AG10803 (cell line): ENCODE measurements around the gene OPHN1.

Source experiments
- DNase-seq: peaks from one replicate; pipeline ENCODE4 v3.0.0; 2010; ENCODE audit warnings: low read depth
- H3K4me3 ChIP-seq: 2 replicates; pipeline ENCODE4 v1.5.1; 2011; ENCODE audit warnings: mild to moderate bottlenecking, low read length, control low read depth
- TF ChIP-seq, protein P1 (sequence below): conservative IDR thresholded peaks from 2 replicates; pipeline ENCODE4 v1.5.1; 2011; ENCODE audit warnings: mild to moderate bottlenecking, low read length, control low read depth, inconsistent platforms

Gene OPHN1

DNA sequence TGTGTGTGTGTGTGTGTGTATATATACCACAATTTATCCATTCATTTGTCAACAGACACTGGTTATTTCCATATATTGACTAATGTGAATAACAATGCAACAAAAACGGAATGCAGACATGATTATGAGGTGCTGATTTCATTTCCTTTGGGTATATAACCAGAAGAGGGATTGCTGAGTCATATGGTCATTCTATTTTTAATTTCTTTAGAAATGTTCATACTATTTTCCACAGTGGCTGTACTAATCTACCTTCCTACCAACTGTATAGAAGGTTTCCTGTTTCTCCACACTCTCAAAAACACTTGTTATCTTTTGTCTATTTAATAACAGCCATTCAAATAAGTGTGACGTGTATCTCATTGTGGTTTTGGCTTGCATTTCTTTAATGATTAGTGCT, 269.9 kb downstream of the OPHN1 start:
- TF ChIP-seq, protein P1, sequence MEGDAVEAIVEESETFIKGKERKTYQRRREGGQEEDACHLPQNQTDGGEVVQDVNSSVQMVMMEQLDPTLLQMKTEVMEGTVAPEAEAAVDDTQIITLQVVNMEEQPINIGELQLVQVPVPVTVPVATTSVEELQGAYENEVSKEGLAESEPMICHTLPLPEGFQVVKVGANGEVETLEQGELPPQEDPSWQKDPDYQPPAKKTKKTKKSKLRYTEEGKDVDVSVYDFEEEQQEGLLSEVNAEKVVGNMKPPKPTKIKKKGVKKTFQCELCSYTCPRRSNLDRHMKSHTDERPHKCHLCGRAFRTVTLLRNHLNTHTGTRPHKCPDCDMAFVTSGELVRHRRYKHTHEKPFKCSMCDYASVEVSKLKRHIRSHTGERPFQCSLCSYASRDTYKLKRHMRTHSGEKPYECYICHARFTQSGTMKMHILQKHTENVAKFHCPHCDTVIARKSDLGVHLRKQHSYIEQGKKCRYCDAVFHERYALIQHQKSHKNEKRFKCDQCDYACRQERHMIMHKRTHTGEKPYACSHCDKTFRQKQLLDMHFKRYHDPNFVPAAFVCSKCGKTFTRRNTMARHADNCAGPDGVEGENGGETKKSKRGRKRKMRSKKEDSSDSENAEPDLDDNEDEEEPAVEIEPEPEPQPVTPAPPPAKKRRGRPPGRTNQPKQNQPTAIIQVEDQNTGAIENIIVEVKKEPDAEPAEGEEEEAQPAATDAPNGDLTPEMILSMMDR: no peak
- peak; percentile 29 for DNase-seq
- no peak overlapping the region for H3K4me3 ChIP-seq

DNA sequence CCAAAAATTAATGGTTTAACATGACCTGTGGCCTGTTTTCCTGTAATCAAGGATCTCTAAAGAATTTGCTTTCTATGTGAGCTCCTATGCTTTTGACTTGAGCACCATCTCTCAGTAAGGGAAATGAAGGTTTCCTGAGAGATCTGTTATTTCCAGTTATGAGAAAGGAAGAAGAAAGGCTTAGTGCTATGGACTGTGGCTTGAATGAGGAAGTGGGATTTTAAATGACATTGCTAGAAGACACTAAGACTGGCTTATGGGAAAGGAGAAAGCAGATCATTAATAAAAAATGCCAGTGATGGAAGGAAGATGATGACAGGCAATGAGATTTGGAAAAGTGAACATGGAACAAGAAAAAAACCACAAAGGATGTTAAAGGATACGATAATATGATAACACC, 285.4 kb downstream of the OPHN1 start:
- TF ChIP-seq, protein P1: no peak
- H3K4me3 ChIP-seq: no peak overlapping the region
- no peak for DNase-seq

DNA sequence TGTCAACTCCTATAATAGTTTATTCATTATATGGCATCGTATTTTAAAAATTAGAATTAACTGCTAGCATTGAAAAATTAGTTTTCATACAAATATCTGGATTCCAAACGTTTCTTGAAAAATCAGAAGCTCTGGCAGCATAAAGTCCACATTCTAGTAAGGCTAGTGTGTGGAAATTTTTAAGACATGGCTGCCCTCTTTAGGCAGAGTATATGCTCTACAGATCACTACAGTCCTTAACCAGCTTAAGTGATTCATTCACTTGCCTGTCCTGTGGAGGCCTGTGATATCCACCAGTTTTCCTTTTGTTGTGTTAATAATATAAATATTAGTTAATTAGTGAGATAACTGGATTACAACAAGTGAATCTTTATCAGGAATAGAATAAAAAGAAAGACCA, 287.2 kb downstream of the OPHN1 start:
- TF ChIP-seq, protein P1: peak; percentile 61
- DNase-seq: peak; percentile 60
- H3K4me3 ChIP-seq: no peak overlapping the region

DNA sequence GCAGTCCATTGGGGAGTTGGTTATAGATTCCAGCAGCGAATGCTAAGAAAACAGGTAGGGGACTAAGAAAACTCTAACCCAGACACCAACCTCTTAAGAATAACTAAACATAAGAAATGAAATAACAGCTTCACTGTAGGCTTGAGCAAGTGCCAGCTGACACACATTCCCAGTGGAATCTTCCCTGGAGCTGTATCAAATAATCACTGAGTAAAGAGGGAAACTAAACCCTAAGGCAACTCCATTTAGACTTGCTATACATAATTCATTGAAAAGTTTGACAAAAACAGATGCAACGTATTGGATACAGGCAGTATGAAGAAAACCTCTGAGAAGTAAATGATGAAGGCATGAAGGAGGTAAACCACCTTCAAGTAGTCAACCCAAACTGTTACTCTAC, 293.5 kb downstream of the OPHN1 start:
- DNase-seq: peak; percentile 25
- H3K4me3 ChIP-seq: no peak overlapping the region
- TF ChIP-seq, protein P1: no peak

DNA sequence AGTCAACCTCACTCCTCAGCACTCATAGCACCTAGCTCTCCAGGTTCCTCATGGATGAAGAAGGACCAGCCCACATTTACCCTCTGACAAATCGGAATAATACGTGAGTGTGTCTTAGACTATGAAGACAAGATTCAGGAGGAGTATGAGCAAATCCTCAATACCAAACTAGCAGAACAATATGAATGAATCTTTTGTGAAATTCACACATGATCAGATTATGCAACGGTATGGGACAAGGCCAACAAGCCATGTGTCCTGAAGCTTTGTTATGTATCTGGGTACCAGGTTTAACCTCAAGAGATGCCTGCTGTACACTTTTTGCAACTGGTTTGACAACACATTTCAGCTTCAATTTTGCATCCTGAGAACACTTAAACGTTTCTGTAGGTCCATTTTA, 300.1 kb downstream of the OPHN1 start:
- peak; percentile 41 for DNase-seq
- no peak overlapping the region for H3K4me3 ChIP-seq
- TF ChIP-seq, protein P1: no peak

DNA sequence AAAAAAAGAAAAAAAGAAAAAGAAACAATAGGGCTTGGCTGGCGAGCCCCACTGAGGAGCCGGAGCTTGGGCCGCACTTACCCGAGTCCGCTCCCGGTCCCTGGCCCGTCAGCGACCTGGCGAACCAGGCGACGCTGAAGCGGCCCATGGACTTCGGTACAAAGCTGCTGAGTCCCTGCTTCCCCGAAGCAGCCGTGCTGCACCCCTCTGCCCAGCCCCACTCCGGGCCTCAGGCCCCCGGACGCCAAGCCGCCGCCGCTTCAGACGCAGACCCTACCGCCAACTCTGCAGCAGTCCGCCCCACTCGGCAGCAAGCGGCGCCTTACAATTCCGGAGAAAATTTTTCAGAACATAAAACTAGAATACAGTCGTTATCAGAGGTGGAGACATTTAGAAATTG, 300.5 kb downstream of the OPHN1 start:
- TF ChIP-seq, protein P1: no peak
- H3K4me3 ChIP-seq: no peak overlapping the region
- DNase-seq: no peak

DNA sequence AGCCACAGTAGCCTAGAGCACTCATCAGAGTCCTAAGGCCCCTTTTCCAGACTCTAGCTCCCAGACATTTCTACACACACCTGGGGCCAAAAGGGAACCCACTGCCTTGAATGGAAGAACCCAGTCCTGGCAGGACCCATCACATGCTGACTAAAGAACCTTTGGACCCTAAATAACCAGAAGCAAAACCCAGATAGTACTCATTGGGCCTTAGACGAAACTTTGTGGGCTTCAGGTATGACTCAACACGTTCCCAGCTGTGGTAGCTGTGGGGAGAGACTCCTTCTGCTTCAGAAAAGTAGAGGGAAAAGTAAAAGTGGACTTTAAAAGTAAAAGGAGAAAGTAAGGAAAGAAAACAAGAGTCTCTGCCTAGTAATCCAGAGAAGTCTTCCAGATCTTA, 311.5 kb downstream of the OPHN1 start:
- DNase-seq: no peak
- TF ChIP-seq, protein P1: no peak
- H3K4me3 ChIP-seq: no peak overlapping the region
